Common myeloid progenitor, CD34-positive (primary cell): ENCODE results near the gene NABP1.
"Not testable (repeated sequence)": the region's sequence is repeated elsewhere in the genome, so short reads cannot be mapped to it uniquely, and the experiment has no call there.

Source experiments
- CTCF ChIA-PET: fragments of 350-600 bp; sonication (Branson Sonifier 250); formaldehyde crosslinking; loops from one replicate; lab custom pipeline; 2021; ENCODE audit warnings: antibody characterized with exemption; lab: Charles Lee
- POLR2A ChIA-PET: fragments of 350-600 bp; sonication (Branson Sonifier 250); formaldehyde crosslinking; loops from one replicate; lab custom pipeline; 2021; ENCODE audit warnings: antibody characterized with exemption; lab: Charles Lee
- DNase-seq, 3 donors: peaks; one replicate each; pipeline versions ENCODE4 v3.0.0 to v3.0.0-alpha.2; 2013
- H3K27ac ChIP-seq, 2 experiments: 1 replicate in 1 of 2; 2 replicates in 1 of 2; pipeline ENCODE4 v1.7.0; 2013; ENCODE audit warnings: inconsistent platforms in 2 of 2, low read length in 2 of 2, mild to moderate bottlenecking in 2 of 2, low read depth in 1 of 2, moderate library complexity in 1 of 2; ENCODE audit not compliant: severe bottlenecking in 2 of 2, insufficient read depth in 1 of 2, poor library complexity in 1 of 2
- H3K27me3 ChIP-seq, 5 experiments: replicated peaks in 2 of 5; 1 replicate in 3 of 5; 2 replicates in 2 of 5; pipeline versions ENCODE4 v1.6.1 to v1.7.0; 2013; ENCODE audit warnings: low read length in 4 of 5, mild to moderate bottlenecking in 2 of 5, moderate library complexity in 2 of 5, inconsistent platforms in 1 of 5; ENCODE audit not compliant: insufficient read depth in 5 of 5, control insufficient read depth in 4 of 5
- H3K36me3 ChIP-seq, 4 experiments: 1 replicate in 2 of 4; 2 replicates in 2 of 4; pipeline versions ENCODE4 v1.6.1 to v1.7.0; 2013; ENCODE audit warnings: low read length in 3 of 4, control low read depth in 1 of 4, mild to moderate bottlenecking in 1 of 4; ENCODE audit not compliant: control insufficient read depth in 4 of 4, insufficient read depth in 4 of 4
- H3K4me1 ChIP-seq, 4 experiments: 1 replicate in 3 of 4; 2 replicates in 1 of 4; pipeline versions ENCODE4 v1.6.1 to v1.7.1; 2013; ENCODE audit warnings: low read length in 3 of 4, mild to moderate bottlenecking in 3 of 4, control low read depth in 1 of 4, inconsistent platforms in 1 of 4, moderate library complexity in 1 of 4; ENCODE audit not compliant: control insufficient read depth in 4 of 4, insufficient read depth in 4 of 4; ENCODE audit errors: control extremely low read depth in 1 of 4
- H3K4me3 ChIP-seq, 7 experiments: 1 replicate in 4 of 7; 2 replicates in 3 of 7; pipeline versions ENCODE4 v1.5.1 to v1.7.0; 2013; ENCODE audit warnings: mild to moderate bottlenecking in 7 of 7, low read length in 6 of 7, moderate library complexity in 6 of 7, inconsistent platforms in 2 of 7, low read depth in 2 of 7, control low read depth in 1 of 7; ENCODE audit not compliant: insufficient read depth in 4 of 7, control insufficient read depth in 1 of 7; ENCODE audit errors: extremely low read depth in 1 of 7
- H3K9me3 ChIP-seq, 5 experiments: 1 replicate in 4 of 5; 2 replicates in 1 of 5; pipeline versions ENCODE4 v1.6.1 to v1.7.1; 2013; ENCODE audit warnings: low read length in 4 of 5, mild to moderate bottlenecking in 2 of 5, inconsistent platforms in 1 of 5, low read depth in 1 of 5, moderate library complexity in 1 of 5; ENCODE audit not compliant: control insufficient read depth in 4 of 5, insufficient read depth in 2 of 5; ENCODE audit errors: control extremely low read depth in 1 of 5
- WGBS: methylation state at CpG from one replicate; pipeline ENCODE4 v1.1.5; 2013; ENCODE audit not compliant: insufficient coverage; 5-methylcytosine and 5-hydroxymethylcytosine counted together

NABP1 gene

GRCh38 chr2:191641609-191642008 is 36.3 kb upstream of the NABP1 start:
- Histone ChIP-seq H3K36me3 (no peaks in the 10 kb centered on the region), H3K9me3 (no peaks in the 10 kb centered on the region), H3K27ac (no peak overlapping the region), H3K4me3 (no peak overlapping the region), H3K27me3 (no peaks in the 10 kb centered on the region), H3K4me1 (peaks cover 0 to 20% (median 13%) of the 10 kb centered on the region in 4 experiments)
- no peak for DNase-seq
- no CpG with 5 or more reads among the region's 1 CpG for WGBS
- ChIA-PET CTCF (interaction anchor here (0.7 to 1.5 kb wide), 5 partner anchors 13 to 81 kb away, joined by 3 to 6 read pairs (median 4); no protein-coding TSS in a partner anchor), POLR2A (no interaction called here)

DNA sequence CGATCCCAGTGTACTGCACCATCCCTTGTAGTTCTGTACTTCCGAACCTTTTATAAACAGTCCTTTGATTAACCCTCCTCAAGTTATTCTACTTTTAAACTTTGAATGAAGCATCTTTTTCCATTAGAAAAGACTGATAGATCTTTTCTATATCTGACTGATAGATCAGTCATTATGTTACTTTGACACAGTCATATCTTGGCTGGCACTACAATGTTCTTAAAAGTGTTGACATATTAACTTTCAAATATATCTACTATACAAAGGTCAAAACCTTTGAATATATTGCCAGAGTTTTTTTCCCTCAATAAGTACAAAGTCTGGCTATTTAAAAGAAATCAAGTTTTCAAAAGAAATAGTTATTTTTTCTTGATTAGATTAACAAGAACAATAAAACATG is 35.4 kb upstream of the NABP1 start:
- ChIA-PET POLR2A (no interaction called here), CTCF (interaction anchor here (1.1 kb wide), 1 partner anchor 29 kb away, joined by 3 read pairs; no protein-coding TSS in a partner anchor)
- H3K4me3 ChIP-seq, result no peak overlapping the region
- H3K36me3 ChIP-seq, result no peaks in the 10 kb centered on the region
- WGBS, result no CpG with 5 or more reads among the region's 2 CpGs
- peaks cover 0 to 15% (median 11%) of the 10 kb centered on the region in 4 experiments for H3K4me1 ChIP-seq
- no peak overlapping the region for H3K27ac ChIP-seq
- no peaks in the 10 kb centered on the region for H3K27me3 ChIP-seq
- DNase-seq, result no peak
- no peaks in the 10 kb centered on the region for H3K9me3 ChIP-seq

DNA sequence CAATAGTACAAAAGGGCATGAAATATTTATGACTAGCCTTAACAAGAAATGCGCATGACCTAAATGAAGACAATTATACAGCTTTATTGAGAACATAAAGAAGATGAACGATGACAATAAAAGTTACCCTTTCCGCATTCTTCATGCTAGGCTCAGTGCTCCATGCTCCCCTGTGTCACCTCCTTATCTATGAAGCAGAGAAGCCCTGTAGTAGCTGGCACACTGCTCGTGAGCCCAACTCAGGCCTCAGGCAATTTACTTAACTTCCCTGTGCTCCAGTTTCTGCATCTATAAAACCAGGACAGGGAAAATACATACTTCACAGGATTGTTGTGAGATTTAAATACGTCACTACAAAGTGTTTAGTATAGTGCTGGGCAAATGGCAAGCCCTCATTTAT is 34.5 kb upstream of the NABP1 start:
- DNase-seq, result no peak
- Histone ChIP-seq H3K4me3 (no peak overlapping the region), H3K27ac (no peak overlapping the region), H3K27me3 (no peaks in the 10 kb centered on the region), H3K36me3 (no peaks in the 10 kb centered on the region), H3K4me1 (peaks cover 0 to 6% (median 2%) of the 10 kb centered on the region in 4 experiments), H3K9me3 (no peaks in the 10 kb centered on the region)
- WGBS, result 100% methylated on average over 4 of the region's 5 CpGs
- ChIA-PET POLR2A (no interaction called here), CTCF (interaction anchor here (1.1 kb wide), 1 partner anchor 28 kb away, joined by 3 read pairs; no protein-coding TSS in a partner anchor)

- H3K4me1 ChIP-seq, POLR2A ChIA-PET, DNase-seq, H3K9me3 ChIP-seq, H3K27me3 ChIP-seq, H3K36me3 ChIP-seq, H3K27ac ChIP-seq, H3K4me3 ChIP-seq: not testable (repeated sequence)
- CTCF ChIA-PET, result interaction anchor here (0.9 kb wide), 1 partner anchor 28 kb away, joined by 3 read pairs; no protein-coding TSS in a partner anchor
- WGBS, result 50% methylated on average over 2 of the region's 4 CpGs
Measured at GRCh38 chr2:191644613-191645012, 33.3 kb upstream of the NABP1 start.

- Histone ChIP-seq H3K9me3 (no peaks in the 10 kb centered on the region), H3K27me3 (no peaks in the 10 kb centered on the region), H3K4me1 (peaks cover 0 to 3% (median 0%) of the 10 kb centered on the region in 4 experiments), H3K27ac (no peak overlapping the region), H3K36me3 (no peaks in the 10 kb centered on the region), H3K4me3 (no peak overlapping the region)
- ChIA-PET CTCF (interaction anchor here (0.9 kb wide), 1 partner anchor 28 kb away, joined by 3 read pairs; no protein-coding TSS in a partner anchor), POLR2A (no interaction called here)
- no CpG with 5 or more reads among the region's 1 CpG for WGBS
- no peak for DNase-seq
Measured at GRCh38 chr2:191645032-191645431, 32.9 kb upstream of the NABP1 start.

- WGBS, result 0% methylated on average over 1 of the region's 2 CpGs
- ChIA-PET CTCF (interaction anchor here (0.9 kb wide), 1 partner anchor 29 kb away, joined by 3 read pairs; no protein-coding TSS in a partner anchor), POLR2A (no interaction called here)
- no peaks in the 10 kb centered on the region for H3K9me3 ChIP-seq
- no peaks in the 10 kb centered on the region for H3K4me1 ChIP-seq
- H3K4me3 ChIP-seq, result no peak overlapping the region
- no peak for DNase-seq
- H3K27ac ChIP-seq, result no peak overlapping the region
- no peaks in the 10 kb centered on the region for H3K36me3 ChIP-seq
- H3K27me3 ChIP-seq, result no peaks in the 10 kb centered on the region
Measured at GRCh38 chr2:191645434-191646162, 32.3 kb upstream of the NABP1 start.

DNA sequence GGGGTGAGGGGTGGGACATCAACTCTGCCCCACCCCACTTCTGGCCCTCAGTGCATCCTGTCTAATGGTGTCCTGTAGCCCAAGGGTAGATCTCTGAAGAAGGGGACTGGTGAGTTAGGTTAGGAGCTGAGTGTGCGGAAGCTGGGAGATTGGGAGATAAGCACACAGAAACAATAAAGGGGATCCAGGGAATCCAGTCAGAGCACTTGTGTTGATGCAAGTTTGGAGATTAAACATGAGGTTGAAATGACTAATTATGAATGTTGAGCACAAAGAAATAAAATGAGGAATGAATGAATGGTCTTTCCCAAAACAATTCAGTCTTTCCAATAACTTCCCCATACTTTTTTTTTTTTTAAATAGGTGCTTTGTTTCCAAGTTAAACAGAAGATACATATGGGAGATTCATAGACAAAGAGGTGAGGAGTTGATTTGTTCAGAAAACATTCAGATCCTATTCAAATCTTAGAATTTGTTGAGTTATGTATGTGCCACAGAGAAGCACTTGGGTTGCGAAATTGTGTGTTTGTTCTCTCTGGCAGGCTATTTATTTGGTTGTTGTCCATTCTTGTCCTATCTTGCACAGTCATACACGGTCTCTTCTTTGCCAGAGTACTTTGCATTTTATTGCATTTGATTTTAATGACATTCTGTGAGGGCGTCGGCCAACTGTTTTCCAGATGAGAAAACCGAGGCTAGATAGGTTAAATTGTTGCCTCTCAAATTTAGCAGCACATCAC is 31.6 kb upstream of the NABP1 start:
- POLR2A ChIA-PET, result no interaction called here
- Histone ChIP-seq H3K9me3 (no peaks in the 10 kb centered on the region), H3K27ac (no peak overlapping the region), H3K27me3 (no peaks in the 10 kb centered on the region), H3K4me3 (no peak overlapping the region), H3K36me3 (no peaks in the 10 kb centered on the region), H3K4me1 (peaks cover 0 to 6% (median 0%) of the 10 kb centered on the region in 4 experiments)
- WGBS, result 92% methylated on average over 4 of the region's 6 CpGs
- no peak for DNase-seq
- CTCF ChIA-PET, result no interaction called here
